WTC11 (cell line): ENCODE measurements around the gene AP3M1.

Experiments
- CBFB ChIP-seq: sonication (generic); formaldehyde crosslinking; IDR thresholded peaks from 2 replicates; pipeline ENCODE4 v1.8.1; 2022; ENCODE audit warnings: mild to moderate bottlenecking, low read depth, missing genetic modification reagents
- ESRRA ChIP-seq: sonication (generic); formaldehyde crosslinking; IDR thresholded peaks from 2 replicates; pipeline ENCODE4 v1.8.1; 2022; ENCODE audit warnings: mild to moderate bottlenecking, missing genetic modification reagents, borderline replicate concordance
- FOXP4 ChIP-seq: sonication (generic); formaldehyde crosslinking; IDR thresholded peaks from 2 replicates; pipeline ENCODE4 v1.8.0; 2022; ENCODE audit warnings: mild to moderate bottlenecking, missing genetic modification reagents
- HMGXB4 ChIP-seq: sonication (generic); formaldehyde crosslinking; IDR thresholded peaks from 2 replicates; pipeline ENCODE4 v1.8.1; 2023; ENCODE audit warnings: mild to moderate bottlenecking, moderate library complexity, missing genetic modification reagents
- SP1 ChIP-seq: sonication (generic); formaldehyde crosslinking; conservative IDR thresholded peaks from 2 replicates; pipeline ENCODE4 v1.8.1; 2022; ENCODE audit warnings: missing genetic modification reagents
- TP53 ChIP-seq: sonication (generic); formaldehyde crosslinking; IDR thresholded peaks from 2 replicates; pipeline ENCODE4 v1.8.1; 2023; ENCODE audit warnings: mild to moderate bottlenecking, missing genetic modification reagents
- USF1 ChIP-seq: sonication (generic); formaldehyde crosslinking; IDR thresholded peaks from 2 replicates; pipeline ENCODE4 v1.8.0; 2022; ENCODE audit warnings: mild to moderate bottlenecking, missing genetic modification reagents
- ZNF121 ChIP-seq: sonication (generic); formaldehyde crosslinking; IDR thresholded peaks from 2 replicates; pipeline ENCODE4 v1.8.0; 2023; ENCODE audit warnings: missing genetic modification reagents
- ZNF219 ChIP-seq: sonication (generic); formaldehyde crosslinking; IDR thresholded peaks from 2 replicates; pipeline ENCODE4 v1.8.0; 2023; ENCODE audit warnings: missing genetic modification reagents, mild to moderate bottlenecking, borderline replicate concordance
- ZNF232 ChIP-seq: sonication (generic); formaldehyde crosslinking; IDR thresholded peaks from 2 replicates; pipeline ENCODE4 v1.8.0; 2022; ENCODE audit warnings: mild to moderate bottlenecking, missing genetic modification reagents
- ZSCAN18 ChIP-seq: fragments of 250-450 bp; sonication (Bioruptor Pico); IDR thresholded peaks from 2 replicates; pipeline ENCODE4 v2.1.2; 2022; ENCODE audit warnings: mild to moderate bottlenecking, moderate library complexity
- TF ChIP-seq, protein P1 (sequence below): fragments of 200-600 bp; IDR thresholded peaks from 2 replicates; pipeline ENCODE4 v1.8.0; 2022; ENCODE audit warnings: antibody characterized with exemption
- TF ChIP-seq, protein P2 (sequence below): sonication (generic); formaldehyde crosslinking; IDR thresholded peaks from 2 replicates; pipeline ENCODE4 v1.8.0; 2022; ENCODE audit warnings: mild to moderate bottlenecking, missing genetic modification reagents
- TF ChIP-seq, protein P3 (sequence below): sonication (generic); formaldehyde crosslinking; IDR thresholded peaks from 2 replicates; pipeline ENCODE4 v1.8.1; 2023; ENCODE audit warnings: mild to moderate bottlenecking, missing genetic modification reagents

- TF ChIP-seq FOXP4, result no peak
- no peak for TF ChIP-seq CBFB (CRISPR knock-in tag)
- TF ChIP-seq HMGXB4, result no peak
- TF ChIP-seq, protein P1, sequence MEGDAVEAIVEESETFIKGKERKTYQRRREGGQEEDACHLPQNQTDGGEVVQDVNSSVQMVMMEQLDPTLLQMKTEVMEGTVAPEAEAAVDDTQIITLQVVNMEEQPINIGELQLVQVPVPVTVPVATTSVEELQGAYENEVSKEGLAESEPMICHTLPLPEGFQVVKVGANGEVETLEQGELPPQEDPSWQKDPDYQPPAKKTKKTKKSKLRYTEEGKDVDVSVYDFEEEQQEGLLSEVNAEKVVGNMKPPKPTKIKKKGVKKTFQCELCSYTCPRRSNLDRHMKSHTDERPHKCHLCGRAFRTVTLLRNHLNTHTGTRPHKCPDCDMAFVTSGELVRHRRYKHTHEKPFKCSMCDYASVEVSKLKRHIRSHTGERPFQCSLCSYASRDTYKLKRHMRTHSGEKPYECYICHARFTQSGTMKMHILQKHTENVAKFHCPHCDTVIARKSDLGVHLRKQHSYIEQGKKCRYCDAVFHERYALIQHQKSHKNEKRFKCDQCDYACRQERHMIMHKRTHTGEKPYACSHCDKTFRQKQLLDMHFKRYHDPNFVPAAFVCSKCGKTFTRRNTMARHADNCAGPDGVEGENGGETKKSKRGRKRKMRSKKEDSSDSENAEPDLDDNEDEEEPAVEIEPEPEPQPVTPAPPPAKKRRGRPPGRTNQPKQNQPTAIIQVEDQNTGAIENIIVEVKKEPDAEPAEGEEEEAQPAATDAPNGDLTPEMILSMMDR, result no peak
- no peak for TF ChIP-seq TP53 (CRISPR knock-in tag)
- TF ChIP-seq, protein P2, sequence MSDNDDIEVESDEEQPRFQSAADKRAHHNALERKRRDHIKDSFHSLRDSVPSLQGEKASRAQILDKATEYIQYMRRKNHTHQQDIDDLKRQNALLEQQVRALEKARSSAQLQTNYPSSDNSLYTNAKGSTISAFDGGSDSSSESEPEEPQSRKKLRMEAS, result no peak
- no peak for TF ChIP-seq ZNF121 (CRISPR knock-in tag)
- TF ChIP-seq, protein P3, sequence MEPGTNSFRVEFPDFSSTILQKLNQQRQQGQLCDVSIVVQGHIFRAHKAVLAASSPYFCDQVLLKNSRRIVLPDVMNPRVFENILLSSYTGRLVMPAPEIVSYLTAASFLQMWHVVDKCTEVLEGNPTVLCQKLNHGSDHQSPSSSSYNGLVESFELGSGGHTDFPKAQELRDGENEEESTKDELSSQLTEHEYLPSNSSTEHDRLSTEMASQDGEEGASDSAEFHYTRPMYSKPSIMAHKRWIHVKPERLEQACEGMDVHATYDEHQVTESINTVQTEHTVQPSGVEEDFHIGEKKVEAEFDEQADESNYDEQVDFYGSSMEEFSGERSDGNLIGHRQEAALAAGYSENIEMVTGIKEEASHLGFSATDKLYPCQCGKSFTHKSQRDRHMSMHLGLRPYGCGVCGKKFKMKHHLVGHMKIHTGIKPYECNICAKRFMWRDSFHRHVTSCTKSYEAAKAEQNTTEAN (CRISPR knock-in tag), result no peak
- TF ChIP-seq ZSCAN18 (CRISPR knock-in tag), result no peak
- no peak for TF ChIP-seq USF1
- no peak for TF ChIP-seq ESRRA (CRISPR knock-in tag)
- TF ChIP-seq ZNF219 (CRISPR knock-in tag), result no peak
- no peak for TF ChIP-seq SP1 (CRISPR knock-in tag)
- TF ChIP-seq ZNF232 (CRISPR knock-in tag), result no peak
These were observed 48.7 kb upstream of the AP3M1 start for GRCh38 chr10:74199315-74199714.
